ENCODE results near the gene SSNA1.

DNA sequence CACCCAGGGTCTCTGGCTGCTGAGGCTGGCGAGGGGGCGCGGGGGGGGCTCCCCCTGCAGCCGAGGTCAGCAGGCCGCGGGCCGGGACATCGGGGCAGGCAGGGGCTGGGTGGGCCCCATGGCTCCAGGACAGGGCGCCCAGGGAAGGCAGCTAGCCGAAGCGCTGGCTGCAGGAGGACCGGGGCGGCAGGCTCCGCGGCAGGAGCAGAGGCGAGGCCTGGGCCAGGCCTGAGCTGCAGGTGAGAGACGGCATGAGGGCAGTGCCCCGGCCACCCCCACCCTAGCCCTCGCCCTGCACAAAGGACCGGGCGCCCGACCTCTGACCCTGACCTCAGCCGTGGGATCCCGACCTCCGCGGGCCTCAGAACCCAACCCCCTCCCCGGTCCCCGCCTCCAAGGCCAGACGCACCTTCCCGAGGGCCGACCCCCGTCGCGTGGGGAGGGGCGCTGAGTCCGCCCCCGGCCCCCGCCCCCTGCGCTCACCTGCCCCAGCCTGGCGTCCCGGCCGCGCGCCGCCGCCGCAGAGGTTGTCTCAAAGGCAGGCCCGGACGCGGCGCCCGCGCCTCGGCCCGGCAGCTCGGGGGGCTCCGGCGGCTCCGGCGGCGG, 33.1 kb downstream of the SSNA1 start:
- TF ChIP-seq, protein P1, sequence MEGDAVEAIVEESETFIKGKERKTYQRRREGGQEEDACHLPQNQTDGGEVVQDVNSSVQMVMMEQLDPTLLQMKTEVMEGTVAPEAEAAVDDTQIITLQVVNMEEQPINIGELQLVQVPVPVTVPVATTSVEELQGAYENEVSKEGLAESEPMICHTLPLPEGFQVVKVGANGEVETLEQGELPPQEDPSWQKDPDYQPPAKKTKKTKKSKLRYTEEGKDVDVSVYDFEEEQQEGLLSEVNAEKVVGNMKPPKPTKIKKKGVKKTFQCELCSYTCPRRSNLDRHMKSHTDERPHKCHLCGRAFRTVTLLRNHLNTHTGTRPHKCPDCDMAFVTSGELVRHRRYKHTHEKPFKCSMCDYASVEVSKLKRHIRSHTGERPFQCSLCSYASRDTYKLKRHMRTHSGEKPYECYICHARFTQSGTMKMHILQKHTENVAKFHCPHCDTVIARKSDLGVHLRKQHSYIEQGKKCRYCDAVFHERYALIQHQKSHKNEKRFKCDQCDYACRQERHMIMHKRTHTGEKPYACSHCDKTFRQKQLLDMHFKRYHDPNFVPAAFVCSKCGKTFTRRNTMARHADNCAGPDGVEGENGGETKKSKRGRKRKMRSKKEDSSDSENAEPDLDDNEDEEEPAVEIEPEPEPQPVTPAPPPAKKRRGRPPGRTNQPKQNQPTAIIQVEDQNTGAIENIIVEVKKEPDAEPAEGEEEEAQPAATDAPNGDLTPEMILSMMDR (IDR thresholded peaks at IDR 0.05), result no peak
- no peak for TF ChIP-seq POLR2A (IDR thresholded peaks at IDR 0.05)

All from esophagus squamous epithelium (tissue), 4 donors.